ENCODE measurements around the gene PSMC3.

Gene PSMC3

DNA sequence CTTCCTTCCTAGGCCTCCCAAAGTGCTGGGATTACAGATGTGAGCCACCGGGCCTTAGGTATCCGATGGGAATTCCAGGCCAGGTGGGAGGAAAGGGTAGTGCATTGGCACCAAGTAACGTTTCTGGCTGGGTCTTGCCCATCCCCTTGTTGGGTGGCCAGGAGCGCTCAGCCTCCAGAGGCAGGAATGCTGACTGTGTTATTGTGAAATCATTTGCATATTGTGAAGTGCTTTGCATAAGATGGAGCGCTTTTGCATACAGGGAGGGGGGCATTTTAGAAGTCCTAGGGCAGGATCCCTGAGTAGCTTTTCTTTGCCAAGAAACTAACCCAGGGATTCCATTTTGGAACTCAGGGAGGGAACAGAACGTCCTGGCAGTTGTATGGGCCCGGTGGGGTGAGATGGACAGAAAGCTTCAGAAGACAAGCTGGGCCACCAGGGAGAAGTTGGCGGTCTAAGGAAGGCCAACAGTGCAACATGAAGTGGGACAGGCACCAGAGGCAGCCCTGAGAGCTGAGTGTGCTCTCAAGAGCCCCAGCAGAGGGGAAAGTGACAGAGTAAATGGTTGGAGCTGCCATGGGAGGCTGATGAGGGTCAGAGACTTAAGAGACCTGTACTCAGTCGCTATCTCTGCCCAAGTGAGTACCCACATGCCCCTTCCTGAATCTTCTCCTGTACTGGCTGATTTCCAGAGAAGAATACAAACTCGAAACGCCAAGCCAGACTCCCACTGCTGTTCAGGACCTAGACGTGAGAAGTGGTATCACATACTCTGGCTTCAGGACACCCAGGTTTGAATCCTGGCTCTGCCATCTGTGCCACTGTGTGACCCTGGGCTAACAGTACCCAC is 19.1 kb downstream of the PSMC3 start:
- in situ Hi-C loops (cut with MboI; ENCODE audit: low pct_unique_long_range_greater_than_20kb, low sequenced_read_pairs, unreplicated experiment): loop anchor here (25.0 kb wide), 1 partner anchor 705 kb away; no protein-coding TSS in a partner anchor
- no peak for DNase-seq (ENCODE audit: low spot score)
- TF ChIP-seq, protein P1, sequence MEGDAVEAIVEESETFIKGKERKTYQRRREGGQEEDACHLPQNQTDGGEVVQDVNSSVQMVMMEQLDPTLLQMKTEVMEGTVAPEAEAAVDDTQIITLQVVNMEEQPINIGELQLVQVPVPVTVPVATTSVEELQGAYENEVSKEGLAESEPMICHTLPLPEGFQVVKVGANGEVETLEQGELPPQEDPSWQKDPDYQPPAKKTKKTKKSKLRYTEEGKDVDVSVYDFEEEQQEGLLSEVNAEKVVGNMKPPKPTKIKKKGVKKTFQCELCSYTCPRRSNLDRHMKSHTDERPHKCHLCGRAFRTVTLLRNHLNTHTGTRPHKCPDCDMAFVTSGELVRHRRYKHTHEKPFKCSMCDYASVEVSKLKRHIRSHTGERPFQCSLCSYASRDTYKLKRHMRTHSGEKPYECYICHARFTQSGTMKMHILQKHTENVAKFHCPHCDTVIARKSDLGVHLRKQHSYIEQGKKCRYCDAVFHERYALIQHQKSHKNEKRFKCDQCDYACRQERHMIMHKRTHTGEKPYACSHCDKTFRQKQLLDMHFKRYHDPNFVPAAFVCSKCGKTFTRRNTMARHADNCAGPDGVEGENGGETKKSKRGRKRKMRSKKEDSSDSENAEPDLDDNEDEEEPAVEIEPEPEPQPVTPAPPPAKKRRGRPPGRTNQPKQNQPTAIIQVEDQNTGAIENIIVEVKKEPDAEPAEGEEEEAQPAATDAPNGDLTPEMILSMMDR (IDR thresholded peaks at IDR 0.05; ENCODE audit: extremely low read depth, insufficient read depth, missing control alignments): no peak

DNA sequence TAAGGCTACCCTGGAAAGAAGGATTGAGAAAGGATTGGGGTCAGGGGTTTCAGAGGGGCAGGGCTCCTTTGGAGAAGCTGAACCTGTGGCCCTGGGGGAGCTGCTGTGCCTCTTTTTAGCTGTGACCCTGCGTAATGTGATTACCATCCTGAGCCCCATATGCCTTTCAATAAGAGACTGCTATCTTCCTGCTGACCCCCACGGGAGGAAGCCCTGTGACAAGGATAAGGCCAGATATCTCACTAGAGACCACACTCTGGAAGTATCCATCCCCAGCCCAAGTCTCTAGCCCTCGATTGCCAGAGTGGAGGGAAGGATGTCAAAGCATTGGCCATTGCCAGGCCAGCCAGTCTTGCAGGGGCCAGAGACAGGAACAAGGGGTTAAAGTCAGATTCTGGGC is 22.7 kb downstream of the PSMC3 start:
- DNase-seq (ENCODE audit: low spot score): no peak
- in situ Hi-C loops (cut with MboI; ENCODE audit: low pct_unique_long_range_greater_than_20kb, low sequenced_read_pairs, unreplicated experiment): loop anchor here (25.0 kb wide), 1 partner anchor 709 kb away; no protein-coding TSS in a partner anchor
- TF ChIP-seq, protein P1 (IDR thresholded peaks at IDR 0.05; ENCODE audit: extremely low read depth, insufficient read depth, missing control alignments): no peak

DNA sequence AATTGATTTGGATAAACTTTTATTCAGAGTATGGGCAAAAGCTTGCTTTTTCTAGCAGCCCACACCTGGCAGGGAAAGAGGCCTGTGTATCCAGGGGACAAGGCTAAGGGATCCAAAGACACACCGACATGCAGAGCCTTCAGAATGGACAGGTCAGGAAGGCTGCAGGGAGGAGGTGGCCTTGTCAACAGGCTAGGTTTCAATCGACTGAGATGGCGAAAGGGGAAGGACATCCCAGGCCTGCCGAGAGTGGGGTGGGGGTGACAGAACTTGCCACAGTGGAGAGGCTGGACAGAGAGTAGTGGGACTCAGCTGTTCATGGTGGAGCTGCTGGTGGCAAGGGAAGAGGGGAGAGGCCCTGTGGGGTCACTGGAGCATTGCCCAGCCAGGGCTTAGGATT is 23.1 kb downstream of the PSMC3 start:
- no peak for DNase-seq (ENCODE audit: low spot score)
- in situ Hi-C loops (cut with MboI; ENCODE audit: low pct_unique_long_range_greater_than_20kb, low sequenced_read_pairs, unreplicated experiment): loop anchor here (25.0 kb wide), 1 partner anchor 709 kb away; no protein-coding TSS in a partner anchor
- TF ChIP-seq, protein P1 (IDR thresholded peaks at IDR 0.05; ENCODE audit: extremely low read depth, insufficient read depth, missing control alignments): no peak

DNA sequence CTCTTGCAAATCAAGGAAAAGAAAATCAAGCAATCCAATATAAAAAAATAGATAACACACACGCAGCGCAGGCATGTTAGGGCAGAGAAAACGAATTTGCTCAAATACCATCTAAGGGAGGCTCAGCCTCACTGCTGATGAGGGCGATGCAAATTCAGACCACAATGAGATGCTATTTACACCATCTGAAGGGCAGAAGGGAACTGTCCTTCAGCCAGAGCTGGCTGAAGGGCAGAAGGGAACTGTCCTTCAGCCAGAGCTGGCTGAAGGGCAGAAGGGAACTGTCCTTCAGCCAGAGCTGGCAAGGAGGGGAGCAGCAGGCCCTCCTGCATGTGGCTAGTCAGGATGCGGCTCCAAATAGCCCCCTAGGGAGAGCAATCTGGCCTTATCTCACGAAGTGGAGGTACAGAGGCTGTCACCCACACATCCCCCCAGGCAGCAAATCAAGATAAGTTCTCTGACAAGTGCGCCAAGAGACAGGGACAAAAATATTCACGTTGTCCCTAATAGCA is 25.4 kb downstream of the PSMC3 start:
- TF ChIP-seq, protein P1 (IDR thresholded peaks at IDR 0.05; ENCODE audit: extremely low read depth, insufficient read depth, missing control alignments): no peak
- in situ Hi-C loops (cut with MboI; ENCODE audit: low pct_unique_long_range_greater_than_20kb, low sequenced_read_pairs, unreplicated experiment): loop anchor here (25.0 kb wide), 1 partner anchor 711 kb away; no protein-coding TSS in a partner anchor
- peak; percentile 66 for DNase-seq (ENCODE audit: low spot score)

DNA sequence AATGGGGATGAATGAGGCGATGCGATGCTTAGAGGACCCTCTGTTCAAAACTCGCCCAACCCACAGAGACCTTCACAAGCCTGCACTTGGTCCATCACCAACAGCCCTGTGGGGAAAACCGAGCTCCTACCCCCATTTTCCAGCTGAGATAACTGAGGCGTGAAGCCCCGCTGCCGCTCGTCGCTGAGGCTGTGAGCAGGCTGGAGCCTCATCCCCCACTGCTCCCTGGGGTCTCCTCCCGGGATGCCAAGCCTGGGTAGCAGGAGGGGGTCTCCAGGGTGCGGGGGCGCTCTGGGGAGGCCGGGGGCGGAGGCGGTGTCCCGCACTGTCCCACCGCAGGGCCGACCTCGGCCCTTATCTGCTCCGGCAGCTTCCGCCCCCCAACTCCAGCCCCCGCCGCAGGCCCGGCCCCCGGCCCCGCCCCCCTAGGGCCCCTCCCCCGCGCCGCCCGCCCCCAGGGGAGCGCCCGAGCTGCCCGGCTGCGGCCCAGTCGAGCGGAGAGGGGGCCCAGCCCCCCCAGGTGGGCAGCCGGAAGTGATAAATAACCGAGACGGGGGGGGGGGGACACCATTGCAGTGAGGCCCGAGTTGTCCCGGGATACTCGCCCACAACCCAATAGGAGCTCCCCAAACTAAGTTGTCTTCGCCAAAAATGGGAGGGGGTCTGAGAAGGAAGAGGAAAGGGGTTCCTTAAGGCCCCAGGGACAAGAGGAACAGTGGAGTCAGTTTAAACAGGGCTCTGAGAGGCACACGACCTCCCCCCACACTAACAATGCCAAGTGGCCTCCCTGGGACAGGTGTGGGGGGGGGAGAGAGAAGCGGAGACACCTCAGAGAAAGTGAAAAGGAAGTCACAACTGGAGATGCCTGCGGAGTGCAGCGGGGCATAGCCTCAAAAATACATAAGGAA is 26.1 kb downstream of the PSMC3 start:
- in situ Hi-C loops (cut with MboI; ENCODE audit: low pct_unique_long_range_greater_than_20kb, low sequenced_read_pairs, unreplicated experiment): loop anchor here (25.0 kb wide), 1 partner anchor 712 kb away; no protein-coding TSS in a partner anchor

More for the DNA sequence above, 26.1 kb downstream of the PSMC3 start:
- TF ChIP-seq, protein P1 (IDR thresholded peaks at IDR 0.05; ENCODE audit: extremely low read depth, insufficient read depth, missing control alignments): no peak
- DNase-seq (ENCODE audit: low spot score): peak; percentile 81

Measured in GM13977 (cell line).